CD4-positive, CD25-positive, alpha-beta regulatory T cell (primary cell): ENCODE data around the gene IL1RL2. TPM values are rescaled to one million over a fixed set of nuclear protein-coding genes. Genes with fewer than 3 reads are reported as not detected.

ENCODE experiments used
- ATAC-seq, 2 donors: fragments of 150-1000 bp; cut with Tn5 transposase; one replicate each; pipeline ENCODE4 v1.10.0; 2021; ENCODE audit warnings: low read depth in 2 of 2, moderate number of reproducible peaks in 2 of 2, moderate library complexity in 1 of 2
- DNase-seq, 3 donors: peaks; one replicate each; pipeline versions ENCODE4 v3.0.0 to v3.0.0-alpha.2; 2012 to 2022; ENCODE audit warnings: mixed read lengths in 1 of 3
- H3K27ac ChIP-seq: one replicate; pipeline ENCODE4 v1.7.0; 2013; ENCODE audit warnings: mild to moderate bottlenecking, low read length; ENCODE audit not compliant: insufficient read depth, poor library complexity, severe bottlenecking
- H3K27me3 ChIP-seq: one replicate; pipeline ENCODE4 v1.7.0; 2013; ENCODE audit warnings: low read length; ENCODE audit not compliant: control insufficient read depth, insufficient read depth
- H3K36me3 ChIP-seq: one replicate; pipeline ENCODE4 v1.7.0; 2013; ENCODE audit warnings: mild to moderate bottlenecking, low read length, moderate library complexity; ENCODE audit not compliant: control insufficient read depth, insufficient read depth
- H3K4me1 ChIP-seq: 2 replicates; pipeline ENCODE4 v1.7.0; 2013; ENCODE audit warnings: mild to moderate bottlenecking, low read length; ENCODE audit not compliant: insufficient read depth, control insufficient read depth, poor library complexity, severe bottlenecking
- H3K4me3 ChIP-seq: one replicate; pipeline ENCODE4 v1.7.0; 2013; ENCODE audit warnings: low read depth, mild to moderate bottlenecking, low read length, moderate library complexity
- H3K9me3 ChIP-seq, 2 experiments: 1 replicate in 1 of 2; 2 replicates in 1 of 2; pipeline ENCODE4 v1.7.0; 2013; ENCODE audit warnings: low read length in 2 of 2, mild to moderate bottlenecking in 1 of 2, moderate library complexity in 1 of 2; ENCODE audit not compliant: control insufficient read depth in 2 of 2
- H3K27ac Mint-ChIP-seq, 3 donors: one replicate each; pipeline ENCODE4 v1.8.0; 2020 to 2022; ENCODE audit warnings: mild to moderate bottlenecking in 3 of 3, mixed read lengths in 3 of 3, moderate library complexity in 2 of 3
- H3K27me3 Mint-ChIP-seq: one replicate; pipeline ENCODE4 v1.8.0; 2022; ENCODE audit warnings: mild to moderate bottlenecking, mixed read lengths
- H3K36me3 Mint-ChIP-seq: one replicate; pipeline ENCODE4 v1.8.0; 2020; ENCODE audit warnings: mixed read lengths
- H3K4me1 Mint-ChIP-seq, 4 donors: one replicate each; pipeline ENCODE4 v1.8.0; 2020 to 2022; ENCODE audit warnings: mixed read lengths in 4 of 4, mild to moderate bottlenecking in 1 of 4
- H3K4me3 Mint-ChIP-seq, 4 donors: one replicate each; pipeline ENCODE4 v1.8.0; 2020 to 2022; ENCODE audit warnings: mild to moderate bottlenecking in 4 of 4, mixed read lengths in 4 of 4, moderate library complexity in 3 of 4
- H3K9me3 Mint-ChIP-seq, 7 donors: one replicate each; pipeline ENCODE4 v1.8.0; 2020 to 2022; ENCODE audit warnings: mixed read lengths in 7 of 7, mild to moderate bottlenecking in 3 of 7, moderate library complexity in 2 of 7
- polyA plus RNA-seq, 4 donors: library from polyadenylated mRNA; unstranded; fragments of 300-500 nt; fragmentation: Illumina TruSeq; gene quantifications; one replicate each; pipeline ENCODE4 v1.2.3, GENCODE V29; 2021
- total RNA-seq: library from RNA; stranded (reverse); gene quantifications from one replicate; pipeline ENCODE4 v1.2.3, GENCODE V29; 2022

IL1RL2 gene
- total and polyA plus RNA-seq, 5 donors from 2014 or later: not detected

DNA sequence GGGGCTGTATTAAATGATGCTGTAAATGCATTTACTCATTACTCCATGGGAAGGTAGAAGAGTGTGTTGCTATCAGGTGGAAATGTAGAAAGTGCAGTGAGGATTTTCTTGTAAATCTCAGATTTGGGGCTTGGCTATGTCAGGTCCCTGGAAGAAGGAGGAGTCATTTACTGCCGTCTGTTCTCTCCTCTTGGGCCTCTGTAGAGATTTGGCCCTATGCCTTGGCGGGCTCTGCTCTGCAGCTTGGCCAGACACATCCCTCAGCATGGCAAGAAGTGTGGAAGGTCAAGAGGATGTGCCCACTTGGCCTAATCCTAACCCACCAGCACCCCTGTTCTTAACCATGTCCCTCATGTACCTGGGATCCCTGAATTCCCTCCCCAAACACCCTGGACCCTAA, 37.6 kb upstream of the IL1RL2 start:
- Mint-ChIP-seq H3K4me1 (peaks cover 0 to 7% (median 3%) of the 10 kb centered on the region in 4 donors), H3K27ac (no peak overlapping the region), H3K36me3 (peaks cover 10% of the 10 kb centered on the region), H3K9me3 (peaks cover 5 to 58% (median 14%) of the 10 kb centered on the region in 7 donors), H3K4me3 (no peak overlapping the region), H3K27me3 (no peaks in the 10 kb centered on the region)
- no peak overlapping the region for H3K4me3 ChIP-seq
- DNase-seq (no peak), ATAC-seq (no peak)
- no peaks in the 10 kb centered on the region for H3K27me3 ChIP-seq
- no peak overlapping the region for H3K27ac ChIP-seq
- H3K4me1 ChIP-seq: no peaks in the 10 kb centered on the region
- H3K36me3 ChIP-seq: peaks cover 2% of the 10 kb centered on the region
- peaks cover 39% of the 10 kb centered on the region in 2 experiments for H3K9me3 ChIP-seq

DNA sequence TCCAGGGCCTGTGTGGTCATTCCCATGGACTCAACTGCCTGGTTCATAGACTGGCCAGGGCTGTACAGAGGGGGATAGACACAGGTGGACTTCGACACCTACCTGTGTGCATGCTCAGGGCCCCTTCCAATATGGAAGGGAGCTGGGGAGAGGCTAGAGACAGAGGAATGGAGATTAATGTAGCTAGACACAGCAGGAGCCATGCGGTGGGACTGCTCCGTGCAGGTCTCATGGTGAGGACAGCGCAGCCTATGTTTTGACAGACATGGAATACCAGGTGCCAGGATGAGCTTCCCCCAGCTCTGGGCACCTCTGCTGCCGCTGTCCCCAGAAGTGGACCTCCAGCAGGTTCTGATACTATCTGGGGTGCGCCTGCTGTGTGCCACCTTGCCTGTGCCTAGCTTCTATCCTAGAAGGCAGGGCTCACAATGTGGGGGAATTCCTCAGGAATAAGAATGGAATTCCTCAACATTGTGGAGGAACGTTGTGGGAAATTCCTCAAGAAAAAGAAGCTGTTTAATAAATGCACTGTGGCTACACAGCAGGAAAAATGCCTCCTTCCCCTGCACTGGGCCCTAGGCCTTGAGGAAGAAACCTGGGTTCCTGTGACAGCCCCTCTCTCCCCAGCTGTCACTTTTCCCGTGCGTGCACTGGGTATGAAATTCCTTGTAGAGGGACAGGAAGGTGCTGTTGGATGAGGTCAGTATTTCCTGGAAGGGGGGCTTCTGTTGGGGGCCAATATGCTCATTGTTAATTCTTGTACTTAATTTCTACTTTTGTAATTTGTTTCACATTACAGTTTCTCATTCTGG, 37.0 kb upstream of the IL1RL2 start:
- H3K27me3 ChIP-seq: no peaks in the 10 kb centered on the region
- Mint-ChIP-seq H3K4me1 (peaks cover 0 to 7% (median 4%) of the 10 kb centered on the region in 4 donors), H3K9me3 (peaks cover 5 to 54% (median 14%) of the 10 kb centered on the region in 7 donors)

DNA sequence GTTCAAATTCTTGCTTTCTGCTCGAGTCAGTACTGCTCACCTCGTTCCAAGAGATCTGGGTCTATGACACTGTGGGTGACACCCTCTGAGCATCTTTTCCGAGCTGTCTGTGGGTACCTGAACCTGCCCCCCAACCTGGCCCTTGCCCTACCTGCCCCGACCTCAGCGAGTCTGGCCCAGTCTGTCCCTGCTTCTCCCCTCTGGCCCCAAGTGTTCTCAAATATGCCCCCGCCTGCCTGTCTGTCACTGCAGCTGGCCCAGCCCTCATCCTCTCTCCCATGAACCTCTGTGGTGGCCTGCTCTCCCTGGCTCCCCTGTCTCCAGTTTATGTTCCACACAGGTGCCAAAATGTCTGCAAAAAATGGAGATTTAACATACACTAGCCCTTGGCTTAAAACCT, 32.5 kb upstream of the IL1RL2 start:
- Histone ChIP-seq H3K27me3 (no peaks in the 10 kb centered on the region), H3K4me3 (no peak overlapping the region), H3K27ac (no peak overlapping the region), H3K36me3 (peaks cover 5% of the 10 kb centered on the region), H3K4me1 (no peaks in the 10 kb centered on the region), H3K9me3 (peaks cover 0 to 5% of the 10 kb centered on the region in 2 experiments)
- H3K27me3 Mint-ChIP-seq: no peaks in the 10 kb centered on the region
- no peak overlapping the region for H3K4me3 Mint-ChIP-seq
- H3K4me1 Mint-ChIP-seq: peaks cover 0 to 5% (median under 1%) of the 10 kb centered on the region in 4 donors
- H3K9me3 Mint-ChIP-seq: peaks cover 0 to 13% (median 3%) of the 10 kb centered on the region in 7 donors
- no peak for DNase-seq
- H3K27ac Mint-ChIP-seq: no peak overlapping the region
- H3K36me3 Mint-ChIP-seq: peaks cover 10% of the 10 kb centered on the region
- ATAC-seq: no peak

More for the DNA sequence above, 37.0 kb upstream of the IL1RL2 start:
- Histone ChIP-seq H3K4me1 (no peaks in the 10 kb centered on the region), H3K9me3 (peaks cover 36 to 38% of the 10 kb centered on the region in 2 experiments), H3K4me3 (no peak overlapping the region), H3K36me3 (peaks cover 2% of the 10 kb centered on the region), H3K27ac (no peak overlapping the region)
- Mint-ChIP-seq H3K36me3 (peaks cover 15% of the 10 kb centered on the region), H3K27me3 (no peaks in the 10 kb centered on the region), H3K4me3 (no peak overlapping the region), H3K27ac (no peak overlapping the region)
- no peak for ATAC-seq
- DNase-seq: no peak

DNA sequence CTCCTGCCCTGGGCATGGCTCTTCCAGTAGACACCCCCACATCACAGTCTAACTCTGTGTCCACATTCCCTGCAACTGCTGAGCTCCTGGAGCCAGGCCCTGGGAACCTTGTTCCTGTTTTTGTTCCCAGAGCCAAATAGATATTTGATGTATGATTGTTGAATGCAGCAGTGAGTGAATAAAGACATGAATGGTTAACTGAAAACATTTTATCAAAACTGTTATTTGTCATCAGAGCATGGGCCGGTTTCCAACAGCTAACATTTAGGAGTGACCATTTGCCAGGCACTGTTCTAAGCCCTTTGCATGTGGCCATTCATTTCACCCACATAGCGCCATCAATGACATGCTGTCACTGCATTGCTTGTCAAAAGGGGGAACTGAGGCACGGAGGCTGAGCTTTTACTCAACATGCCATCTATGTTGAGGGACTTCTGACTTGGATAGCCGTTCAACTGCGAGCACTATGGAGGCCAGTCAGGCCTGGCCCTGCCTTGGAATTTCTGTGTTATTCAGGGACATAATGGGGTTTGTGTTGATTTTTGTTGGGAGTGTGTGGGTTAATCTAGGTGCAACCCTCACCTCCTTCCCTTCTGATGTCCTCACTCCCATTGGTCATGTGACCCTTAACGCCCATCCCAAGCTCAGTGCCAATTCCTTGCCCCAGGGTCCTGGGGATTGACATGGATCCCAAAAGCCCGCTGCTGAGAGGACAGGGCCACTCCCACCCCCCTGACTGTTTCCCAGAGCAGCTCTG, 31.7 kb upstream of the IL1RL2 start:
- ATAC-seq: no peak
- Histone ChIP-seq H3K27ac (no peak overlapping the region), H3K4me1 (no peaks in the 10 kb centered on the region), H3K27me3 (no peaks in the 10 kb centered on the region), H3K36me3 (peaks cover 5% of the 10 kb centered on the region), H3K9me3 (no peaks in the 10 kb centered on the region), H3K4me3 (no peak overlapping the region)
- Mint-ChIP-seq H3K4me3 (peak overlapping the region in 1 of 4 donors; percentile 68), H3K4me1 (peaks cover 0 to 5% (median under 1%) of the 10 kb centered on the region in 4 donors), H3K36me3 (peaks cover 10% of the 10 kb centered on the region), H3K27ac (peak overlapping the region in 1 of 3 donors; percentile 33), H3K27me3 (no peaks in the 10 kb centered on the region), H3K9me3 (peaks cover 0 to 10% (median 3%) of the 10 kb centered on the region in 7 donors)
- no peak for DNase-seq

DNA sequence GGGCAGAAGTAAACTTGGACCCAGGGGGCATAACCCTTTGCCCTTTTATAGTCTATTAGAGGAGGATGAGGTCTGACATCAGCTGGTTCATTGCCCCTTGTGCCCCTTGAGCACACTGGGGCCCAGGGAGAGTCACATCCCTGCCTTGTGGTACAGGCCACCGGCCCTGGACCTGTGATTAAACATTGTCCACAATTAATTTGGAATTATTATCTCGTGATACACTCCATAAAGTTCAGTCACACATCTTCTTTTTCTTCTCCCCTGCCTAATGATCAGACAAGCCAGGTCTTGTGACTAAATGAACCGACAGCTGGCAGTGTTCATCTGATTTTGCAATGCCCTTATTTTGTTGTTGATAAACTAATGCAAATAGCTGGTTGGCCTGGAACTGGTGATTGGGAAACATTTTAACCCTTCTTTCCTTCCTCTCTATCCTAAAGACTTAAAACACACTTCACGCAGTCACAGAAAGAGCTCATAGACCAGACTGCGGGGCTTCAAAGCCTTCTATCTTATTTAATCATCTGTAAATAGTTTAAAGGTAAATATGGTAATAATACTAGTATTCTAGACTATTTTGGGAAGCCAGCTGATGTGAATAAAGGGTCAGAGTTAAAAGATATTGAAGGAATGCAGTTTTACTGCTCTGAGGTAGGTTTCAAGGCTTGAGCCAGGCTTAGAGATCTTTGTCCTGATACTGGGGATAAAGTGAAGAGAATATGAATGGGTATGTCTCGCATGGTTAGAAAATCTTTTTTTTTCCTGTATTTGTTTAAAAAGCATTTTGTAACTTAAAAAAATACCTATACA, 30.9 kb upstream of the IL1RL2 start:
- Histone ChIP-seq H3K36me3 (peaks cover 5% of the 10 kb centered on the region), H3K9me3 (no peaks in the 10 kb centered on the region), H3K27me3 (no peaks in the 10 kb centered on the region), H3K4me1 (no peaks in the 10 kb centered on the region), H3K27ac (no peak overlapping the region), H3K4me3 (no peak overlapping the region)
- DNase-seq (no peak), ATAC-seq (no peak)
- H3K9me3 Mint-ChIP-seq: peaks cover 0 to 5% (median 1%) of the 10 kb centered on the region in 7 donors
- no peaks in the 10 kb centered on the region for H3K27me3 Mint-ChIP-seq
- no peak overlapping the region for H3K27ac Mint-ChIP-seq
- peaks cover 0 to 5% (median under 1%) of the 10 kb centered on the region in 4 donors for H3K4me1 Mint-ChIP-seq
- no peak overlapping the region for H3K4me3 Mint-ChIP-seq
- H3K36me3 Mint-ChIP-seq: peaks cover 10% of the 10 kb centered on the region

DNA sequence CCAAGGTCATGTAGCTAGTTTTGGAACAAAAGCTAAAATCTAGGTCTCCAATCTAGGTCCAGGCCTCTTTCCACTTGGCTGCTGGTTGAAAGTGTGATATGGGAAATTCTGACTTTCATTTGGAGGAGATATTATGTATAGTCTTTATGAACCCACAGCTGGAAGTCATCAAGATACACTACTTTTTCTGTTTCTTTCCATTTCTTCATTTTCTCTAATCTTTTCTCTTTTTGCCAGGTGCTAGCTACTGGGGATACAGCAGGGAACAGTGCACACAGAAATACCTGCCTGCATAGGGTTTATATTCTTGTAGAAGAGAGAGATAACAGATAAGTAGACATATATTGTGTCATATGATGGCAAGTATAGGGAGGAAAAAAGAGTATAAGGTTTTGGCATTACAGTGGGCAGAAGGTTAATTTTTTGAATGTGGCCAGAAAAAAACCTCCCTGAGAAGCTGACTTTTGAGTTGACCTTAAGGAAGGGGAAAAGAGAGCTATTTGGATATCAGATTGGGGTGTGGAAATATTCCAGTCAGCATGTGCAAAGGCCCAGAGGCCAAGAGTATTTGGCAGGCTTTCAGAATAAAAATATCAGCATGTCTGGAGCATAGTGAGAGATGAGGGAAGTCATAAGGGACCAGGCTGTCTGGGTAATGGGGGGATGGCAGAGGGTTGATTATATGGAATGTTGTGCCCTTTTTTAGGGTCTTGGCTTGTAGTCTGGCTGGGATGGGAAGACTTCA, 28.6 kb upstream of the IL1RL2 start:
- Histone ChIP-seq H3K4me1 (no peaks in the 10 kb centered on the region), H3K27ac (no peak overlapping the region), H3K27me3 (no peaks in the 10 kb centered on the region), H3K36me3 (peaks cover 5% of the 10 kb centered on the region), H3K9me3 (no peaks in the 10 kb centered on the region), H3K4me3 (no peak overlapping the region)
- Mint-ChIP-seq H3K27me3 (no peaks in the 10 kb centered on the region), H3K4me1 (peaks cover 0 to 2% (median 0%) of the 10 kb centered on the region in 4 donors), H3K27ac (peak overlapping the region in 1 of 3 donors; percentile 22), H3K4me3 (no peak overlapping the region), H3K9me3 (peaks cover 0 to 4% (median 0%) of the 10 kb centered on the region in 7 donors), H3K36me3 (peaks cover 7% of the 10 kb centered on the region)
- ATAC-seq (no peak), DNase-seq (no peak)

DNA sequence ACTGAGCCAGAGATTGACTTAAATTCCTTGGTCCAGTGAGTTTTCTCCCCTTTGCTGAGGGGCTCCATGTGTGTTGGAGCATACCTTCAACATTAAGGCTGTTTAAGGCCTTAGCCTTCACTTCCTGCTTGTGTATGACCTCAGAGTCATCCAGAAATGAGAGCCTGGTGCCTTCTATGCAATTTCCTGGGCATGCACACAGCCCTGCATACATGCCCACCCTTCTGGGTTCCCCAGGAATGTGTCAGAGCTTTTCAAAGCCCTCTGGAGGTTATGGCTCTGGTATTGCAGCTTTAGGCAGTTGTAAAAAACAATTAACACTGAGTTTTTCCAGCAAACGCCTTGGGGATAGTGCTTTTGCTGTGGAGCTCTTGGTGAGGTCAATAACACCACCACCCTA, 27.5 kb upstream of the IL1RL2 start:
- no peak overlapping the region for H3K27ac Mint-ChIP-seq
- H3K27me3 ChIP-seq: no peaks in the 10 kb centered on the region
- ATAC-seq: no peak
- H3K9me3 Mint-ChIP-seq: peaks cover 0 to 2% (median 0%) of the 10 kb centered on the region in 7 donors
- H3K36me3 ChIP-seq: peaks cover 5% of the 10 kb centered on the region
- no peaks in the 10 kb centered on the region for H3K9me3 ChIP-seq
- no peaks in the 10 kb centered on the region for H3K4me1 ChIP-seq
- no peak overlapping the region for H3K4me3 ChIP-seq
- DNase-seq: no peak
- H3K27me3 Mint-ChIP-seq: no peaks in the 10 kb centered on the region
- H3K27ac ChIP-seq: no peak overlapping the region
- peaks cover 0 to 2% (median 0%) of the 10 kb centered on the region in 4 donors for H3K4me1 Mint-ChIP-seq
- H3K4me3 Mint-ChIP-seq: no peak overlapping the region
- H3K36me3 Mint-ChIP-seq: peaks cover 7% of the 10 kb centered on the region
